Inflammatory macrophage (primary cell): ENCODE data around the gene WBP2NL.

Experiments used
- DNase-seq, 2 donors: peaks; one replicate each; pipeline ENCODE4 v3.0.0-alpha.2; 2020 to 2022

WBP2NL gene

DNA sequence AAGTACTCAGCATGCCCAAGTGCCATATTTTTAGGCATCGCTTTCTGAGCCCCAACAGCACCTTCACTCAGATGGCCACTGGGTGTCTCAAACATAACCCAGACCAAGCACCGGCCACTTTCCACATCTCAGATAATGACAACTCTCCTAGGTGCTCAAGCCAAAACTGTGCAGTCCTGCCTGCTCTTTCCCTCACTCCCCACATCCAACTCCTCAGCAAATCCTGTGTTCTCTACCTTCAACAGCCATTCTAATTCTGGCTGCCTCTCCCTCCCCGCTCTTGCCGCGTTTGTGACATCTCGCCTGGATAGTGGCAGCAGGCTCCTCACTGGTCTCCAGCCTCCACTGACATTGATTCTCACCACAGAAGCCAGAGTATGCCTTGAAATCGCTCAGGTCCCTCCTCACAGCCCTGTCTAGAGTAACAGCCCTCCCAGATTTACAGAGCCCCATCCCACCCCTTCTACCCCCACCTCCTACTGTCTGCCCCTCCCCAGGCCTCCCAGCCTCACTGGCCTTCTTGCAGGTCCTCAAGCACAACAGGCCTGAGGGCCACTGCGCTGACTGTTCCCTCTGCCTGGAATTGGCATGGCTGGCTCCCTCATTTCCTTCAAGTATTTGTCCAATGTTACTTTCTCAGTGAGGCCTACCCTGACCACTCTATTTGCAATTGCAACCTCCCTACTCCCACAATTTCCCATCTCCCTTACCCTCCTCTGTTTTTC, 74.2 kb downstream of the WBP2NL start:
- DNase-seq = no peak

DNA sequence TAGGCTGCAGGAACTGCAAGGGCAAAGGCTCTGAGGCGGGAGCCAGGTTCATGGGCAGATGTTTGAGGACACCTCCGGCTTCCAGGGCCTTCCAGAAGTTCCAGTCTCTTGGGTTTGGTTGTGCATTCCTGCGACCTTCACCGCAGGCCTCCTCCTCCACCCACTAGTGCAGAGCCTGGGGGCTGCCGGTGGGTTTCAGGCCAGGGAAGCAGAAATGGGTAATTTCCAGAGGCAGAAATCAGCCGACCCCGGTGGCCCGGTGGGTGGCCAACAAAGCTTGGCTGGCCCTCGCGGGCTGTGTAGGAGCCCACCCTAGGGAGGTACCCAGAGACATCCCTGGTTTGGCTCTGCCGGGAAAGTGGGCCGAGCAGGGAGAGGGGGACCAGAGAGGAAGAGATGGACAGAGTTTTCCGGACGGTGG, 75.0 kb downstream of the WBP2NL start:
- no peak for DNase-seq

DNA sequence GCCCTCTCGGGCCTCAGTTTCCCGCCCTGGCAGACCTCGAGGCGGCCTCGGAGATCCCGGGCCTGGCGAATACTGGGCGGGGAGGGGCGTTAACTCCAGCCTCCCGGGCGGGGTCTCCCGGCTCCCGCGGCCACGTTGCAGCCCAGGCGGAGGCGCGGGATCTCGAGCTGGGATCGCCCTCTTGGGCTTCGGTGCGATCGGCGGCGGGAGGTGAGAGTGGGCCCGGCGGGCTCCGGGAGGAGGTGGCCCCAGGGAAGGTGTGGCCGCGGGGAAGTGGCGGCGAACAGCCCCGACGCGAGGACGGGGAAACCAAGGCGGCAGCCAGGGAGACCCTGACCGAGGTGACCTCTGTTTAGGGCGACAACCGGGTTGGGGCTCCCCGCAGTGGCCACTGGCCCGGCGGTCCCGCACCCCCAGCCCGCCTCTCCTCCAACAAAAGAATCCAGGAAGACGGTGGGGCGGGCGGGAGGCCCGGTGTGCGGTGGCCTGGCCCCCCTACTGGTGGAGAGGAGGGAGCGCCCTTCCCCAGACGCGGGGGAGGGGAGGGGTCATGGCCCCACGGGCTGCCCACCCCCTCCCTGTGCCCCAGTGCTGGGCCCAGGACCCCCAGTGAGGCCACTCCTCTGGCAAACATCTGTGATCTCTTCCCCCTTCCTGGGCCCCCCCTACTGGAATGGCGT, 75.7 kb downstream of the WBP2NL start, which contains the start of gene PHETA2:
Gene PHETA2, plus strand, starts transcription at position 117 of the 680 bp plus-strand sequence. CDS start 3,046 bp downstream, outside the sequence.
- DNase-seq = peak; percentile 18 to 36

DNA sequence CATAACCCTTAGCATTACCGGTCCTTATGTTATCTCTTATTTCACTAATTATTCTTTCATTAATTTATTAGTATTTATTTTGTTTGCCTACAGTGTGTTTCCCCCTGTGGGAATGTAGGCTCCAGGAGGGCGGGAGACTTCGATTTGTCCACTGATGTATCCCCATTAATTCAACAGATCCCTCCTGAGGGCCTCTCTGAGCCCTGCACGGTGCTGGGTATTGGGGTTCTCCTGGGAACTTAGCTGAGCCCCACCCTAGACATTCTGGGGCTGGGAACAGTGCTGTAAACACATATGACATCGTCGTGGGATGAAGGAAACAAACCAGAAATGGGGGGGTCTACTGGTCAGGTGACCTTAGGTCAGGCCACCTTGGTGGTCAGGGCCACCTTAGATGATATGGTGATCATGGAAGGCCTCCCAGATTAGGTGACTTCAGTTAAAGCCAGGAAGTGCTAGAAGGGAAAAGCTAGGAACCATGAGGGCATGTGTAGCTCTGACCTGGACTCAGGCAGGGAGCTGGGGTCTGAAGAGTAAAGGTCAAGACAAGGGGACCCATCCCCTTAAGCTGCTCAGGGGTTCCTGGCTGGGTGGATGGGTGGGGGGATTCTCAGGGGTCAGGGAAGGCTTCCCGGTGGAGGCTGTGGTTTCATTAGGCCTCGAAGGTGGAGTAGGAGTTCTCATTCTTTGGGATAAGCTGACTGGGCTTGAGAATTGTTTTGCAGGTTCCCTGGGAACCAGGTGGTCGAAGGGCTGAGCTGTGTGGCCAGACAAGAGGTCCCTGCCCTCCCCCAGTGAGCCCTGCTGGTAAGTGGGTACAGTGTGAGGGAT, 76.5 kb downstream of the WBP2NL start:
- DNase-seq = no peak

DNA sequence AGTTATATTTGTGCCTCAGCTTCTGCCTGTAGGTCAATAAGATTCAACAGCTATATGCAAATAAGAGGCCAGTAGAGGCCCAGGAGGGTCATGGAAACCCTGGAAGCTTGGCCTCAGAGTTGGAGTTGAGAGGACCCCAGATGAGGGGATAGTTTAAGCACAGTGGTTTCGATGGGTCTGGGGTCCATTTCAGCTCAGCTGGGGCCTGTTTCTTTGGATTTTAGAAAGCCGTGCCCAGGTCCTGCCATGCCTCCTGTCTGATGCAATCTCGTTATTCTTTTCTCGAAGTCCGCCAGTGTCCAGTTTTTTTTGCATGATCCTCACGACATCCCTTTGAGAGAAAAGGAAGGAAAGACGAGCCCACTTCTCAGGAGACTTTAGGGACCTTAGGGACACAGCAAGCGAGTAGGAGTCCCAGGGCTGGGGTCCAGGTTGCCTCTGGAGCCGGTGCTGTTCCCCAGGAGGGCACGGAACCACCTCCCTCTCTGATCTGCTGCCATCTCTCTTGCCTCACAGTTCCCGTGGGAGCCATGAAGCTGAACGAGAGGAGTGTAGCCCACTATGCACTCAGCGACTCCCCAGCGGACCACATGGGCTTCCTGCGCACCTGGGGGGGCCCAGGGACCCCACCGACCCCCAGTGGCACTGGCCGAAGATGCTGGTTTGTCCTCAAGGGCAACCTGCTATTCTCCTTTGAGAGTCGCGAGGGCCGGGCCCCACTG, 78.3 kb downstream of the WBP2NL start:
- no peak for DNase-seq

DNA sequence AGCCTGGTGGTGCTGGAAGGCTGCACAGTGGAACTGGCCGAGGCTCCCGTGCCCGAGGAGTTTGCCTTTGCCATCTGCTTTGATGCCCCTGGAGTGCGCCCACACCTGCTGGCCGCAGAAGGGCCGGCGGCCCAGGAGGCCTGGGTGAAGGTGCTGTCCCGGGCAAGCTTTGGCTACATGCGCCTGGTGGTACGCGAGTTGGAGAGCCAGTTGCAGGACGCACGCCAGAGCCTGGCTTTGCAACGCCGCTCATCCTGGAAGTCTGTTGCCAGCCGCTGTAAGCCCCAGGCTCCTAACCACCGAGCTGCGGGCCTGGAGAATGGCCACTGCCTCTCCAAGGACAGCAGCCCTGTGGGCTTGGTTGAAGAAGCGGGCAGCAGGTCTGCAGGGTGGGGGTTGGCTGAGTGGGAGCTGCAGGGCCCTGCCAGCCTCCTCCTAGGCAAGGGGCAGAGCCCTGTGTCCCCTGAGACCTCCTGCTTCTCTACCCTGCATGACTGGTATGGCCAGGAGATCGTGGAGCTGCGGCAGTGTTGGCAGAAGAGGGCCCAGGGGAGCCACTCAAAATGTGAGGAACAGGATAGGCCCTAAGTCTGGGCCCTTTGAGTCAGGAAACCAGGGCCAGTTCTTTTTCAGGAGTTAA, 79.0 kb downstream of the WBP2NL start:
- DNase-seq = no peak
